Endothelial cell (in vitro differentiated cells): ENCODE measurements around the gene ERRFI1. TPM values are rescaled to one million over a fixed set of nuclear protein-coding genes. Genes with fewer than 3 reads are reported as not detected.

Experiments used
- DNase-seq: peaks from one replicate; pipeline ENCODE4 v3.0.0; 2021; ENCODE audit warnings: low spot score
- H3K27ac Mint-ChIP-seq: one replicate; pipeline ENCODE4 v1.8.0; 2021; ENCODE audit warnings: mixed read lengths, inconsistent platforms; ENCODE audit not compliant: unreplicated experiment
- H3K27me3 Mint-ChIP-seq: one replicate; pipeline ENCODE4 v1.8.0; 2021; ENCODE audit warnings: mild to moderate bottlenecking, moderate library complexity, mixed read lengths, inconsistent platforms; ENCODE audit not compliant: unreplicated experiment
- H3K36me3 Mint-ChIP-seq: one replicate; pipeline ENCODE4 v1.8.0; 2021; ENCODE audit warnings: mild to moderate bottlenecking, low read depth, mixed read lengths, inconsistent platforms; ENCODE audit not compliant: unreplicated experiment
- H3K4me1 Mint-ChIP-seq: one replicate; pipeline ENCODE4 v1.8.0; 2021; ENCODE audit warnings: mild to moderate bottlenecking, mixed read lengths, inconsistent platforms; ENCODE audit not compliant: unreplicated experiment
- H3K4me3 Mint-ChIP-seq: one replicate; pipeline ENCODE4 v1.8.0; 2021; ENCODE audit warnings: mild to moderate bottlenecking, mixed read lengths, inconsistent platforms; ENCODE audit not compliant: unreplicated experiment
- H3K9me3 Mint-ChIP-seq: one replicate; pipeline ENCODE4 v1.8.0; 2021; ENCODE audit warnings: mixed read lengths, inconsistent platforms; ENCODE audit not compliant: unreplicated experiment
- CTCF ChIP-seq: fragments of 200-600 bp; sonication (generic); IDR thresholded peaks from one replicate; pipeline ENCODE4 v1.5.0; 2021; ENCODE audit warnings: antibody characterized with exemption; ENCODE audit not compliant: unreplicated experiment
- total RNA-seq: library from RNA; stranded (reverse); fragmentation: NEBNext Ultra II Directional; extraction: Animal tissue kit (Norgen Biotek cat#: 25700); gene quantifications from one replicate; pipeline ENCODE4 v1.2.1, GENCODE V29; 2021; ENCODE audit not compliant: unreplicated experiment

Gene ERRFI1
- total RNA-seq, 1 donor from 2014 or later = 16.5 TPM

GRCh38 chr1:7975212-7975865 is 50.8 kb downstream of the ERRFI1 start:
- Mint-ChIP-seq H3K4me1 (no peaks in the 10 kb centered on the region), H3K36me3 (peaks cover 17% of the 10 kb centered on the region), H3K27me3 (no peaks in the 10 kb centered on the region), H3K9me3 (no peaks in the 10 kb centered on the region), H3K4me3 (no peak overlapping the region), H3K27ac (no peak overlapping the region)
- peak; percentile 88 for TF ChIP-seq CTCF
- peak; percentile 85 for DNase-seq

DNA sequence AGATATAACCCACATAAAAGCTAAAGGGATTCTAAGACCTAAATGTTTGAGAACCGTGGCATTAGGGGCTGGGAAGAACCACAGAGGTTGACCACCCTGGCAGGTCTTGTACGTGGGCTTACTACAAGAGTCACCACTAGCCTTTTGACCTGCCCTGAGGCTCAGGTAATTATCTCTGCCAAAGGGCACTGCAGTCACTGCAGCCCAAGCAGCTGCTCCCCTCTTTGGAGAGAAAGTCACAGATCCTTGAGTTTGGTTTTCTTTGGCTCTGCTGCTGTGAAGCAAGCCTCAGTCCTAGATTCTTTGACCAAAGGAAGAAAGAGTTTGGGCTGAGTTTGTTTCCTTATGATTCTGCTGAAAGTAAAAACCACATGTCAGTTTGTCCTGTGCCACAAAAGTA is 53.0 kb downstream of the ERRFI1 start:
- H3K27me3 Mint-ChIP-seq = no peaks in the 10 kb centered on the region
- DNase-seq = no peak
- no peak overlapping the region for H3K27ac Mint-ChIP-seq
- peaks cover 21% of the 10 kb centered on the region for H3K36me3 Mint-ChIP-seq
- no peaks in the 10 kb centered on the region for H3K4me1 Mint-ChIP-seq
- no peak overlapping the region for H3K4me3 Mint-ChIP-seq
- no peak for TF ChIP-seq CTCF
- no peaks in the 10 kb centered on the region for H3K9me3 Mint-ChIP-seq

DNA sequence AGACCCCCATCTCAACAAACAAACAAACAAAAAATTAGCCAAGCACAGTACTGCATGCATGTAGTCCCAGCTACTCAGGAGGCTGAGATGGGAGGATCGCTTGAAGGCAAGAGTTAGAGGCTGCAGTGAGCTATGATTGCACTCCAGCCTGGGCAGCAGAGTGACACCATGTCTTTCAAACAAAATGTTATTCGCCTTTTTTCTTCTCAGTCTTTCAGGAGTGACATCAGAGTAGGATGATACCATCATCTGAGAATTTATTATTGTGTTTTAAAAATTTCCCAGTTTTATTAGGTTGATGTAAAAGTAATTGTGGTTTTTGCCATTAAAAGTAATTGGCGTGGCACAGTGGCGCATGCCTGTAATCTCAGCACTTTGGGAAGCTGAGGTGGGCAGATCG is 53.8 kb downstream of the ERRFI1 start:
- Mint-ChIP-seq H3K36me3 (peaks cover 21% of the 10 kb centered on the region), H3K27ac (no peak overlapping the region)

GRCh38 chr1:7971024-7971423 is 55.1 kb downstream of the ERRFI1 start:
- Mint-ChIP-seq H3K27me3 (no peaks in the 10 kb centered on the region), H3K9me3 (no peaks in the 10 kb centered on the region), H3K4me3 (no peak overlapping the region), H3K4me1 (no peaks in the 10 kb centered on the region), H3K27ac (no peak overlapping the region), H3K36me3 (peaks cover 21% of the 10 kb centered on the region)
- no peak for TF ChIP-seq CTCF
- no peak for DNase-seq

More for the DNA sequence above, 53.8 kb downstream of the ERRFI1 start:
- H3K27me3 Mint-ChIP-seq = no peaks in the 10 kb centered on the region
- no peaks in the 10 kb centered on the region for H3K4me1 Mint-ChIP-seq
- H3K4me3 Mint-ChIP-seq = no peak overlapping the region
- no peak for TF ChIP-seq CTCF
- no peak for DNase-seq
- no peaks in the 10 kb centered on the region for H3K9me3 Mint-ChIP-seq

GRCh38 chr1:7970246-7970645 is 55.9 kb downstream of the ERRFI1 start:
- Mint-ChIP-seq H3K9me3 (no peaks in the 10 kb centered on the region), H3K4me1 (no peaks in the 10 kb centered on the region), H3K27ac (no peak overlapping the region), H3K27me3 (no peaks in the 10 kb centered on the region), H3K4me3 (no peak overlapping the region), H3K36me3 (peaks cover 21% of the 10 kb centered on the region)
- DNase-seq = no peak
- no peak for TF ChIP-seq CTCF
